ENCODE measurements around the gene PIK3R2. TPM values are rescaled to one million over a fixed set of nuclear protein-coding genes. Genes with fewer than 3 reads are reported as not detected.

The PIK3R2 gene
- polyA plus RNA-seq, 4 donors: 1.6 to 71.3 (median 8.1) TPM

- Histone ChIP-seq H3K27ac (ENCODE audit: low read depth in 1 of 3, low read length in 2 of 3) (peak overlapping the region; percentile 66 to 97 (median 86)), H3K9me3 (ENCODE audit: control insufficient read depth in 2 of 2, insufficient read depth in 1 of 2, low read depth in 1 of 2, low read length in 1 of 2) (no peaks in the 10 kb centered on the region), H3K36me3 (ENCODE audit: control insufficient read depth in 3 of 3, insufficient read depth in 2 of 3, low read depth in 1 of 3, low read length in 3 of 3) (peaks cover 0 to 33% (median 7%) of the 10 kb centered on the region in 3 donors), H3K27me3 (ENCODE audit: control insufficient read depth in 3 of 3, insufficient read depth in 3 of 3, low read length in 3 of 3) (no peaks in the 10 kb centered on the region), H3K4me3 (ENCODE audit: low read depth in 1 of 3, low read length in 3 of 3) (peak overlapping the region; percentile 76 to 96 (median 77)), H3K4me1 (ENCODE audit: control insufficient read depth in 3 of 3, insufficient read depth in 2 of 3, low read depth in 1 of 3, low read length in 2 of 3) (peaks cover 3 to 20% (median 9%) of the 10 kb centered on the region in 3 donors)
- DNase-seq (peak; percentile 20 to 24), FAIRE-seq (no peak)
- WGBS, 3 donors: 3 to 5% (median 5%) methylated on average over 38 to 46 of the region's 46 CpGs
These were observed 40.6 kb downstream of the PIK3R2 start for GRCh38 chr19:18193388-18194180.

- Histone ChIP-seq H3K27ac (ENCODE audit: low read depth in 1 of 3, low read length in 2 of 3) (peak overlapping the region in 1 of 3 donors; percentile 11), H3K27me3 (ENCODE audit: control insufficient read depth in 3 of 3, insufficient read depth in 3 of 3, low read length in 3 of 3) (no peaks in the 10 kb centered on the region), H3K36me3 (ENCODE audit: control insufficient read depth in 3 of 3, insufficient read depth in 2 of 3, low read depth in 1 of 3, low read length in 3 of 3) (peaks cover 0 to 37% (median 8%) of the 10 kb centered on the region in 3 donors), H3K4me1 (ENCODE audit: control insufficient read depth in 3 of 3, insufficient read depth in 2 of 3, low read depth in 1 of 3, low read length in 2 of 3) (peaks cover 3 to 20% (median 9%) of the 10 kb centered on the region in 3 donors), H3K9me3 (ENCODE audit: control insufficient read depth in 2 of 2, insufficient read depth in 1 of 2, low read depth in 1 of 2, low read length in 1 of 2) (no peaks in the 10 kb centered on the region), H3K4me3 (ENCODE audit: low read depth in 1 of 3, low read length in 3 of 3) (peak overlapping the region in 2 of 3 donors; percentile 77 to 96)
- FAIRE-seq (no peak), DNase-seq (no peak)
- WGBS, 3 donors: 52 to 72% (median 71%) methylated on average over 12 of the region's 12 CpGs
These were observed 41.2 kb downstream of the PIK3R2 start for GRCh38 chr19:18194181-18194530.

GRCh38 chr19:18194554-18195238 lies 41.7 kb downstream of the PIK3R2 start:
- Histone ChIP-seq H3K27ac (ENCODE audit: low read depth in 1 of 3, low read length in 2 of 3) (peak overlapping the region in 1 of 3 donors; percentile 11), H3K4me3 (ENCODE audit: low read depth in 1 of 3, low read length in 3 of 3) (no peak overlapping the region), H3K36me3 (ENCODE audit: control insufficient read depth in 3 of 3, insufficient read depth in 2 of 3, low read depth in 1 of 3, low read length in 3 of 3) (peaks cover 0 to 40% (median 8%) of the 10 kb centered on the region in 3 donors), H3K4me1 (ENCODE audit: control insufficient read depth in 3 of 3, insufficient read depth in 2 of 3, low read depth in 1 of 3, low read length in 2 of 3) (peaks cover 3 to 20% (median 9%) of the 10 kb centered on the region in 3 donors), H3K9me3 (ENCODE audit: control insufficient read depth in 2 of 2, insufficient read depth in 1 of 2, low read depth in 1 of 2, low read length in 1 of 2) (no peaks in the 10 kb centered on the region), H3K27me3 (ENCODE audit: control insufficient read depth in 3 of 3, insufficient read depth in 3 of 3, low read length in 3 of 3) (no peaks in the 10 kb centered on the region)
- WGBS, 3 donors: 34 to 78% (median 52%) methylated on average over 20 to 27 of the region's 27 CpGs
- FAIRE-seq (no peak), DNase-seq (peak in 1 of 2 donors; percentile 17)

- Histone ChIP-seq H3K9me3 (ENCODE audit: control insufficient read depth in 2 of 2, insufficient read depth in 1 of 2, low read depth in 1 of 2, low read length in 1 of 2) (no peaks in the 10 kb centered on the region), H3K27ac (ENCODE audit: low read depth in 1 of 3, low read length in 2 of 3) (no peak overlapping the region), H3K36me3 (ENCODE audit: control insufficient read depth in 3 of 3, insufficient read depth in 2 of 3, low read depth in 1 of 3, low read length in 3 of 3) (peaks cover 0 to 45% (median 8%) of the 10 kb centered on the region in 3 donors), H3K4me3 (ENCODE audit: low read depth in 1 of 3, low read length in 3 of 3) (no peak overlapping the region), H3K27me3 (ENCODE audit: control insufficient read depth in 3 of 3, insufficient read depth in 3 of 3, low read length in 3 of 3) (no peaks in the 10 kb centered on the region), H3K4me1 (ENCODE audit: control insufficient read depth in 3 of 3, insufficient read depth in 2 of 3, low read depth in 1 of 3, low read length in 2 of 3) (peaks cover 3 to 20% (median 9%) of the 10 kb centered on the region in 3 donors)
- DNase-seq: no peak
- 81 to 91% (median 82%) methylated on average over 7 of the region's 7 CpGs for WGBS, 3 donors
- no peak for FAIRE-seq
These were observed 43.5 kb downstream of the PIK3R2 start for GRCh38 chr19:18196511-18196845.

GRCh38 chr19:18197306-18197705 lies 44.3 kb downstream of the PIK3R2 start:
- H3K4me1 ChIP-seq (ENCODE audit: control insufficient read depth in 3 of 3, insufficient read depth in 2 of 3, low read depth in 1 of 3, low read length in 2 of 3): peaks cover 3 to 13% (median 9%) of the 10 kb centered on the region in 3 donors
- no peak overlapping the region for H3K27ac ChIP-seq (ENCODE audit: low read depth in 1 of 3, low read length in 2 of 3)
- peaks cover 0 to 45% (median 8%) of the 10 kb centered on the region in 3 donors for H3K36me3 ChIP-seq (ENCODE audit: control insufficient read depth in 3 of 3, insufficient read depth in 2 of 3, low read depth in 1 of 3, low read length in 3 of 3)
- FAIRE-seq: no peak
- no peak overlapping the region for H3K4me3 ChIP-seq (ENCODE audit: low read depth in 1 of 3, low read length in 3 of 3)
- WGBS, 3 donors: 91 to 93% (median 92%) methylated on average over 18 of the region's 18 CpGs
- no peak for DNase-seq
- H3K27me3 ChIP-seq (ENCODE audit: control insufficient read depth in 3 of 3, insufficient read depth in 3 of 3, low read length in 3 of 3): no peaks in the 10 kb centered on the region
- H3K9me3 ChIP-seq (ENCODE audit: control insufficient read depth in 2 of 2, insufficient read depth in 1 of 2, low read depth in 1 of 2, low read length in 1 of 2): no peaks in the 10 kb centered on the region

- Histone ChIP-seq H3K4me1 (ENCODE audit: control insufficient read depth in 3 of 3, insufficient read depth in 2 of 3, low read depth in 1 of 3, low read length in 2 of 3) (peaks cover 3 to 18% (median 9%) of the 10 kb centered on the region in 3 donors), H3K27ac (ENCODE audit: low read depth in 1 of 3, low read length in 2 of 3) (no peak overlapping the region), H3K9me3 (ENCODE audit: control insufficient read depth in 2 of 2, insufficient read depth in 1 of 2, low read depth in 1 of 2, low read length in 1 of 2) (no peaks in the 10 kb centered on the region), H3K36me3 (ENCODE audit: control insufficient read depth in 3 of 3, insufficient read depth in 2 of 3, low read depth in 1 of 3, low read length in 3 of 3) (peaks cover 0 to 45% (median 8%) of the 10 kb centered on the region in 3 donors), H3K27me3 (ENCODE audit: control insufficient read depth in 3 of 3, insufficient read depth in 3 of 3, low read length in 3 of 3) (peaks cover 0 to 4% (median 0%) of the 10 kb centered on the region in 3 donors), H3K4me3 (ENCODE audit: low read depth in 1 of 3, low read length in 3 of 3) (no peak overlapping the region)
- FAIRE-seq: no peak
- no peak for DNase-seq
- WGBS, 3 donors: 75 to 85% (median 75%) methylated on average over 6 of the region's 6 CpGs
These were observed 45.0 kb downstream of the PIK3R2 start for GRCh38 chr19:18197941-18198340.

GRCh38 chr19:18198374-18198773 lies 45.4 kb downstream of the PIK3R2 start:
- H3K36me3 ChIP-seq (ENCODE audit: control insufficient read depth in 3 of 3, insufficient read depth in 2 of 3, low read depth in 1 of 3, low read length in 3 of 3): peaks cover 0 to 45% (median 8%) of the 10 kb centered on the region in 3 donors

GRCh38 chr19:18202397-18202777 lies 49.4 kb downstream of the PIK3R2 start:
- FAIRE-seq: no peak
- DNase-seq: no peak
- no peak overlapping the region for H3K27ac ChIP-seq (ENCODE audit: low read depth in 1 of 3, low read length in 2 of 3)

More at GRCh38 chr19:18198374-18198773, 45.4 kb downstream of the PIK3R2 start:
- peaks cover 4 to 22% (median 9%) of the 10 kb centered on the region in 3 donors for H3K4me1 ChIP-seq (ENCODE audit: control insufficient read depth in 3 of 3, insufficient read depth in 2 of 3, low read depth in 1 of 3, low read length in 2 of 3)
- DNase-seq (no peak), FAIRE-seq (no peak)
- H3K4me3 ChIP-seq (ENCODE audit: low read depth in 1 of 3, low read length in 3 of 3): no peak overlapping the region
- no peak overlapping the region for H3K27ac ChIP-seq (ENCODE audit: low read depth in 1 of 3, low read length in 2 of 3)
- WGBS, 3 donors: 88 to 93% (median 92%) methylated on average over 6 of the region's 6 CpGs
- no peaks in the 10 kb centered on the region for H3K9me3 ChIP-seq (ENCODE audit: control insufficient read depth in 2 of 2, insufficient read depth in 1 of 2, low read depth in 1 of 2, low read length in 1 of 2)
- H3K27me3 ChIP-seq (ENCODE audit: control insufficient read depth in 3 of 3, insufficient read depth in 3 of 3, low read length in 3 of 3): peaks cover 0 to 8% (median 0%) of the 10 kb centered on the region in 3 donors

More at GRCh38 chr19:18202397-18202777, 49.4 kb downstream of the PIK3R2 start:
- H3K9me3 ChIP-seq (ENCODE audit: control insufficient read depth in 2 of 2, insufficient read depth in 1 of 2, low read depth in 1 of 2, low read length in 1 of 2): no peaks in the 10 kb centered on the region
- H3K4me3 ChIP-seq (ENCODE audit: low read depth in 1 of 3, low read length in 3 of 3): peak overlapping the region in 1 of 3 donors; percentile 78
- peaks cover 0 to 8% (median 0%) of the 10 kb centered on the region in 3 donors for H3K27me3 ChIP-seq (ENCODE audit: control insufficient read depth in 3 of 3, insufficient read depth in 3 of 3, low read length in 3 of 3)
- H3K4me1 ChIP-seq (ENCODE audit: control insufficient read depth in 3 of 3, insufficient read depth in 2 of 3, low read depth in 1 of 3, low read length in 2 of 3): peaks cover 2 to 22% (median 4%) of the 10 kb centered on the region in 3 donors
- WGBS, 3 donors: 84 to 89% (median 88%) methylated on average over 24 of the region's 24 CpGs
- H3K36me3 ChIP-seq (ENCODE audit: control insufficient read depth in 3 of 3, insufficient read depth in 2 of 3, low read depth in 1 of 3, low read length in 3 of 3): peaks cover 0 to 23% (median 4%) of the 10 kb centered on the region in 3 donors

Measured in small intestine (tissue), 7 donors.